ENCODE results near the gene C1QTNF3. TPM values are rescaled to one million over a fixed set of nuclear protein-coding genes. Genes with fewer than 3 reads are reported as not detected.

C1QTNF3 gene
- total and polyA plus RNA-seq, 11 donors: 0.20 to 11.6 (median 0.93) TPM

DNA sequence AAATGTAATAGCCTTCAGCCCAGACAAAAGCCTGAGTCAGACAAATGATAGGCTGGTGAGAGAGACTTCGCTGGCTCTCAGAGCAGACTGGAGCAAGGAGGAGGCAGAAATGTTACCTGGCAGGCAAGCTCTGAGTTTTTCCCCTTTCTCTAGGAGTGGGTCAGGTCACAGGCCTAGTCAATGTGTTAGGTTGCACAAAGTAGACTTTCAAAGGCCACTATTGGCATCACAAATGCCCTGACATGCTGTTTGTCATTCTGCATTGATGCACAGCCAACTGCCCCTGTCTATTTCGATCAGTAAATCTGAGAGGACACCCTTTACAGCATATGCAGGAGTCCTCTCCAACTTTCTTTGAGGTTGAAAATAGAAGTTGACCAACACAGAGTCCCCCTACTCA is 15.5 kb upstream of the C1QTNF3 start:
- Histone ChIP-seq H3K27ac (no peak overlapping the region), H3K4me1 (peaks cover 0 to 10% (median 1%) of the 10 kb centered on the region in 12 donors), H3K9me3 (no peaks in the 10 kb centered on the region), H3K36me3 (no peaks in the 10 kb centered on the region), H3K4me3 (no peak overlapping the region), H3K27me3 (no peaks in the 10 kb centered on the region)
- WGBS, 4 donors: 94 to 100% (median 96%) methylated on average over 2 of the region's 2 CpGs
- DNase-seq: no peak
- intact Hi-C loops (cut with DNase I): no loop called here
- TF ChIP-seq, protein P1, sequence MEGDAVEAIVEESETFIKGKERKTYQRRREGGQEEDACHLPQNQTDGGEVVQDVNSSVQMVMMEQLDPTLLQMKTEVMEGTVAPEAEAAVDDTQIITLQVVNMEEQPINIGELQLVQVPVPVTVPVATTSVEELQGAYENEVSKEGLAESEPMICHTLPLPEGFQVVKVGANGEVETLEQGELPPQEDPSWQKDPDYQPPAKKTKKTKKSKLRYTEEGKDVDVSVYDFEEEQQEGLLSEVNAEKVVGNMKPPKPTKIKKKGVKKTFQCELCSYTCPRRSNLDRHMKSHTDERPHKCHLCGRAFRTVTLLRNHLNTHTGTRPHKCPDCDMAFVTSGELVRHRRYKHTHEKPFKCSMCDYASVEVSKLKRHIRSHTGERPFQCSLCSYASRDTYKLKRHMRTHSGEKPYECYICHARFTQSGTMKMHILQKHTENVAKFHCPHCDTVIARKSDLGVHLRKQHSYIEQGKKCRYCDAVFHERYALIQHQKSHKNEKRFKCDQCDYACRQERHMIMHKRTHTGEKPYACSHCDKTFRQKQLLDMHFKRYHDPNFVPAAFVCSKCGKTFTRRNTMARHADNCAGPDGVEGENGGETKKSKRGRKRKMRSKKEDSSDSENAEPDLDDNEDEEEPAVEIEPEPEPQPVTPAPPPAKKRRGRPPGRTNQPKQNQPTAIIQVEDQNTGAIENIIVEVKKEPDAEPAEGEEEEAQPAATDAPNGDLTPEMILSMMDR (IDR thresholded peaks at IDR 0.05): no peak
- TF ChIP-seq POLR2A (IDR thresholded peaks at IDR 0.05): no peak
- no peak for ATAC-seq

DNA sequence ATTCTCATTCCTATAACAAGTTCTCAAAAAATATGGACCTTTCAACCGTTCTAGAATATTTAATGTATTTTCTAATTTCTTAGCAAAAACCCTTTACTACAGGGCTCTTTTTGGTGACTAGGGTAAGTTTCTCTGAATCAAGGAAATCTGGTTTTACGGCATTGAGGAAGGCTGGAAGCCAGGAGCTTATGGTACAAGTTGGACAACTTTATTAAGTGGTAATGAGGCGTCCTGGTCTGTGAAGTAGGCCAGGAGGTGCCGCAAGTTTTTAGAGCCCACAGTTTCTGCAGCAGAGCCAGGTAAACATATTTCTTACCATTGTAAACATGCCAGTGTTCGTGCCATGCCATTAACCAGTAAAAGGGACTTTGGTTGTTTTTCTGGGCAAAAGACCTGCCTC is 14.6 kb upstream of the C1QTNF3 start:
- no peak for DNase-seq
- no peak overlapping the region for H3K27ac ChIP-seq
- WGBS, 4 donors: 98 to 100% (median 99%) methylated on average over 5 of the region's 5 CpGs
- no peak for ATAC-seq
- H3K36me3 ChIP-seq: no peaks in the 10 kb centered on the region
- no peak overlapping the region for H3K4me3 ChIP-seq
- intact Hi-C loops (cut with DNase I): no loop called here
- peaks cover 0 to 18% (median 4%) of the 10 kb centered on the region in 12 donors for H3K4me1 ChIP-seq
- no peaks in the 10 kb centered on the region for H3K27me3 ChIP-seq
- H3K9me3 ChIP-seq: no peaks in the 10 kb centered on the region
- TF ChIP-seq POLR2A (IDR thresholded peaks at IDR 0.05): no peak
- TF ChIP-seq, protein P1 (IDR thresholded peaks at IDR 0.05): no peak

DNA sequence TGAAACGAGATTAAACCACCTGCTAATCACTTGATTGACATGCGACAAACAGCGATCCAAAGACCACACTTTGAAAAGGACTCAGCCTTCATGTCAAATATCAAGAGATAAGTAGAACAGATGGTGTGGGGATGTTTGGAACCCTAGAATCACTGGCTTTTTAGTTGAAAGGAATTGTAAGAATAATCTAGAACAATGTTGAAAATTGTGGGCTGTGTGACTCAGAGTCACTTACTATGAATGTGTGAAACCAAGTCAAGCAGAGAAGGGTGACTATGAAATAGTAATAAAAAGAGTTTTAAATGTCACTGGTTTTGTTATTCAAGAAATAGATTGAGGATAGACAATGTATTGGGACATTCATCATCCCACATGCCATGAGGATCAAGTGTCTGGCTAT is 14.1 kb upstream of the C1QTNF3 start:
- Histone ChIP-seq H3K4me3 (no peak overlapping the region), H3K4me1 (peaks cover 0 to 22% (median 6%) of the 10 kb centered on the region in 12 donors), H3K27me3 (no peaks in the 10 kb centered on the region), H3K27ac (no peak overlapping the region), H3K9me3 (no peaks in the 10 kb centered on the region), H3K36me3 (no peaks in the 10 kb centered on the region)
- DNase-seq (no peak), ATAC-seq (no peak)
- TF ChIP-seq, protein P1 (IDR thresholded peaks at IDR 0.05): no peak
- no peak for TF ChIP-seq POLR2A (IDR thresholded peaks at IDR 0.05)
- intact Hi-C loops (cut with DNase I): no loop called here
- WGBS, 4 donors: 93 to 98% (median 96%) methylated on average over 3 of the region's 3 CpGs

DNA sequence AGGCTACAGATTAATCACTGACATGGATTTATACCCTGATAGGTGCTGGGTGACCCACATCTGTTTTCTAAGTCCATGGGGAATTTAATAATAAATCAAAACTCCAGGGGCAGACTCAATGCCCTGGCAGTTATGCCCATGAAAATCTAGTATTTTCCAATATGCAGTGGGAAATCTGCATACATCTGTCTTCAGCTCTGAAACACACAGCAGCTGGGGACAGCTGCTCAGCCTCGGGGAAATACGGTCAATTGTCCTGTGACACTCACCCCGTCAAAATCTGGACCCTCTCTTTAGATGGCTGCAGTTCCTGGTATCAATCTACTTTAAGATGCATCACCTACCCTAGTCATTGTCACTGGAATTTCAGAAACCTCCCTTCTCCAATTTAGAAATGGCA is 12.7 kb upstream of the C1QTNF3 start:
- no peak for ATAC-seq

More for the DNA sequence above, 12.7 kb upstream of the C1QTNF3 start:
- Histone ChIP-seq H3K9me3 (no peaks in the 10 kb centered on the region), H3K27ac (no peak overlapping the region), H3K4me3 (no peak overlapping the region), H3K4me1 (peaks cover 0 to 26% (median 6%) of the 10 kb centered on the region in 12 donors), H3K27me3 (no peaks in the 10 kb centered on the region), H3K36me3 (no peaks in the 10 kb centered on the region)
- DNase-seq: no peak
- 74 to 91% (median 80%) methylated on average over 3 of the region's 3 CpGs for WGBS, 4 donors
- intact Hi-C loops (cut with DNase I): no loop called here
- TF ChIP-seq, protein P1 (IDR thresholded peaks at IDR 0.05): no peak
- no peak for TF ChIP-seq POLR2A (IDR thresholded peaks at IDR 0.05)
